K562 (cell line): ENCODE results near the gene ERP44. TPM values are rescaled to one million over a fixed set of nuclear protein-coding genes. Genes with fewer than 3 reads are reported as not detected.

ENCODE experiments used
- AFF4 ChIP-seq: sonication (generic); formaldehyde crosslinking; IDR thresholded peaks from 2 replicates; pipeline ENCODE4 v1.8.0; 2023; ENCODE audit warnings: mild to moderate bottlenecking, missing genetic modification reagents
- CC2D1A ChIP-seq: fragments of 450-650 bp; IDR thresholded peaks from 2 replicates; pipeline ENCODE4 v1.6.1; 2017; ENCODE audit warnings: mild to moderate bottlenecking
- CTBP1 ChIP-seq: fragments of 450-650 bp; IDR thresholded peaks from 2 replicates; pipeline ENCODE4 v1.6.1; 2016; ENCODE audit warnings: borderline replicate concordance
- FOXA3 ChIP-seq, 2 experiments: fragments of 450-650 bp in 1 of 2; sonication (generic) in 1 of 2; formaldehyde crosslinking; IDR thresholded peaks in 1 of 2; conservative IDR thresholded peaks in 1 of 2; 2 replicates each; pipeline versions ENCODE4 v1.4.0 to v1.8.0; 2020 to 2022; ENCODE audit warnings: mild to moderate bottlenecking in 2 of 2, missing genetic modification reagents in 1 of 2
- MAZ ChIP-seq, 2 experiments: fragments of 450-650 bp in 1 of 2; sonication (generic) in 1 of 2; formaldehyde crosslinking; IDR thresholded peaks in 1 of 2; conservative IDR thresholded peaks in 1 of 2; 2 replicates each; pipeline versions ENCODE4 v1.4.0 to v1.5.0; 2020; ENCODE audit warnings: mild to moderate bottlenecking in 1 of 2, missing genetic modification reagents in 1 of 2
- PRMT5 ChIP-seq: sonication (generic); formaldehyde crosslinking; IDR thresholded peaks from 2 replicates; pipeline ENCODE4 v1.5.0; 2020; ENCODE audit warnings: missing genetic modification reagents
- PTBP1 ChIP-seq: fragments of 200-400 bp; formaldehyde crosslinking; IDR thresholded peaks from 2 replicates; pipeline ENCODE4 v1.6.1; 2017; ENCODE audit warnings: low read depth, low read length
- SMC3 ChIP-seq: conservative IDR thresholded peaks from 2 replicates; pipeline ENCODE4 v1.6.1; 2011; ENCODE audit warnings: low read depth, low read length, improper control_type of control experiment; ENCODE audit not compliant: insufficient read depth
- STAT5B ChIP-seq: fragments of 250-450 bp; sonication (Bioruptor Pico); IDR thresholded peaks from 2 replicates; pipeline ENCODE4 v1.8.0; 2021; ENCODE audit warnings: mild to moderate bottlenecking, inconsistent platforms
- TOE1 ChIP-seq, 2 experiments: fragments of 450-650 bp in 1 of 2; sonication (generic) in 1 of 2; formaldehyde crosslinking in 1 of 2; IDR thresholded peaks; 2 replicates each; pipeline versions ENCODE4 v1.7.1 to v1.8.0; 2016 to 2022; ENCODE audit warnings: borderline replicate concordance in 2 of 2, mild to moderate bottlenecking in 2 of 2, antibody characterized with exemption in 1 of 2, inconsistent platforms in 1 of 2, low read depth in 1 of 2, missing genetic modification reagents in 1 of 2, moderate library complexity in 1 of 2
- XRCC5 ChIP-seq: fragments of 200-400 bp; formaldehyde crosslinking; IDR thresholded peaks from 2 replicates; pipeline ENCODE4 v1.6.1; 2017; ENCODE audit warnings: low read depth, mild to moderate bottlenecking, low read length
- ZNF121 ChIP-seq: sonication (generic); formaldehyde crosslinking; conservative IDR thresholded peaks from 2 replicates; pipeline ENCODE4 v1.8.0; 2022; ENCODE audit warnings: missing genetic modification reagents
- ZNF551 ChIP-seq: fragments of 250-450 bp; sonication (Bioruptor Pico); IDR thresholded peaks from 2 replicates; pipeline ENCODE4 v1.5.0; 2021; ENCODE audit warnings: mild to moderate bottlenecking, moderate library complexity
- polyA plus RNA-seq, 8 experiments: library from polyadenylated mRNA; depleted of rRNA in 4 of 8; stranded (reverse) in 5 of 8; unstranded in 3 of 8; fragments of >200 nt; fragmentation: Nextera tagmentation in 2 of 8; fragmentation: Illumina TruSeq in 1 of 8; extraction: Ambion mirVana in 2 of 8; extraction: Trizol in 1 of 8; gene quantifications; 2 replicates each; pipeline versions ENCODE4 v1.2.1 to v1.2.3, GENCODE V29; 2011 to 2014; ENCODE audit warnings: inconsistent platforms in 1 of 8, missing spikeins in 1 of 8
- total RNA-seq, 7 experiments: library from RNA; depleted of rRNA in 6 of 7; stranded (reverse); fragments of >200 nt in 6 of 7; fragmentation: Illumina TruSeq in 2 of 7; extraction: Trizol in 2 of 7; gene quantifications; 2 replicates each; pipeline versions ENCODE4 v1.2.1 to v1.2.3, GENCODE V29; 2011 to 2021; ENCODE audit warnings: low replicate concordance in 1 of 7
- TF ChIP-seq, protein P1 (sequence below): fragments of 450-650 bp; IDR thresholded peaks from 2 replicates; pipeline ENCODE4 v1.6.1; 2017; ENCODE audit warnings: antibody characterized with exemption
- TF ChIP-seq, protein P2 (sequence below): fragments of 450-650 bp; IDR thresholded peaks from 2 replicates; pipeline ENCODE4 v1.6.1; 2014; ENCODE audit warnings: low read depth, mild to moderate bottlenecking, moderate library complexity, borderline replicate concordance

The ERP44 gene
- total and polyA plus RNA-seq, 9 of the 15 experiments (the other 6 are each of a cell fraction or from before 2014, with no cell fraction given) = 9.2 to 23.4 (median 13.6) TPM

GRCh38 chr9:100098046-100098886 is 534 bp downstream of the ERP44 start (continued):
- TF ChIP-seq PRMT5 (CRISPR knock-in tag) (no peak), PTBP1 (no peak), ZNF121 (CRISPR knock-in tag) (no peak), CTBP1 (no peak; the same call in 1 of the 2 replicates), CC2D1A (peak; percentile 74; the same call in 1 of the 2 replicates), TOE1 (IDR thresholded peaks at IDR 0.05; ENCODE audit: borderline replicate concordance) (0 out of 2 replicates have a peak, but pooled peaks have one; percentile 11), TOE1 (CRISPR knock-in tag; IDR thresholded peaks at IDR 0.05; ENCODE audit: borderline replicate concordance, low read depth) (no peak), STAT5B (CRISPR knock-in tag) (no peak), MAZ (CRISPR knock-in tag; conservative IDR thresholded peaks at IDR 0.05 in 1 of 2, IDR thresholded peaks at IDR 0.05 in 1 of 2) (no peak), FOXA3 (CRISPR knock-in tag; conservative IDR thresholded peaks at IDR 0.05 in 1 of 2, IDR thresholded peaks at IDR 0.05 in 1 of 2) (peak in 1 of 2 experiments; percentile 81; a peak in 2 of 4 replicates), ZNF551 (CRISPR knock-in tag) (no peak), AFF4 (0 out of 2 replicates have a peak, but pooled peaks have one; percentile 88), SMC3 (no peak), XRCC5 (no peak; the same call in 1 of the 2 replicates)
- TF ChIP-seq, protein P1, sequence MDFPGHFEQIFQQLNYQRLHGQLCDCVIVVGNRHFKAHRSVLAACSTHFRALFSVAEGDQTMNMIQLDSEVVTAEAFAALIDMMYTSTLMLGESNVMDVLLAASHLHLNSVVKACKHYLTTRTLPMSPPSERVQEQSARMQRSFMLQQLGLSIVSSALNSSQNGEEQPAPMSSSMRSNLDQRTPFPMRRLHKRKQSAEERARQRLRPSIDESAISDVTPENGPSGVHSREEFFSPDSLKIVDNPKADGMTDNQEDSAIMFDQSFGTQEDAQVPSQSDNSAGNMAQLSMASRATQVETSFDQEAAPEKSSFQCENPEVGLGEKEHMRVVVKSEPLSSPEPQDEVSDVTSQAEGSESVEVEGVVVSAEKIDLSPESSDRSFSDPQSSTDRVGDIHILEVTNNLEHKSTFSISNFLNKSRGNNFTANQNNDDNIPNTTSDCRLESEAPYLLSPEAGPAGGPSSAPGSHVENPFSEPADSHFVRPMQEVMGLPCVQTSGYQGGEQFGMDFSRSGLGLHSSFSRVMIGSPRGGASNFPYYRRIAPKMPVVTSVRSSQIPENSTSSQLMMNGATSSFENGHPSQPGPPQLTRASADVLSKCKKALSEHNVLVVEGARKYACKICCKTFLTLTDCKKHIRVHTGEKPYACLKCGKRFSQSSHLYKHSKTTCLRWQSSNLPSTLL = peak; percentile 84
- TF ChIP-seq, protein P2, sequence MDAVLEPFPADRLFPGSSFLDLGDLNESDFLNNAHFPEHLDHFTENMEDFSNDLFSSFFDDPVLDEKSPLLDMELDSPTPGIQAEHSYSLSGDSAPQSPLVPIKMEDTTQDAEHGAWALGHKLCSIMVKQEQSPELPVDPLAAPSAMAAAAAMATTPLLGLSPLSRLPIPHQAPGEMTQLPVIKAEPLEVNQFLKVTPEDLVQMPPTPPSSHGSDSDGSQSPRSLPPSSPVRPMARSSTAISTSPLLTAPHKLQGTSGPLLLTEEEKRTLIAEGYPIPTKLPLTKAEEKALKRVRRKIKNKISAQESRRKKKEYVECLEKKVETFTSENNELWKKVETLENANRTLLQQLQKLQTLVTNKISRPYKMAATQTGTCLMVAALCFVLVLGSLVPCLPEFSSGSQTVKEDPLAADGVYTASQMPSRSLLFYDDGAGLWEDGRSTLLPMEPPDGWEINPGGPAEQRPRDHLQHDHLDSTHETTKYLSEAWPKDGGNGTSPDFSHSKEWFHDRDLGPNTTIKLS = no peak
